Measurements from ENCODE around the gene HOXD13. TPM values are rescaled to one million over a fixed set of nuclear protein-coding genes. Genes with fewer than 3 reads are reported as not detected.
A peak's percentile ranks its signal among the peaks of the same experiment; 100 is the strongest.

Gene HOXD13
- total and polyA plus RNA-seq, 2 donors (not counting 3 experiments of a cell fraction or from before 2014, with no cell fraction given): not detected

GRCh38 chr2:176136374-176137251 is 44.1 kb downstream of the HOXD13 start:
- Histone ChIP-seq H3K9me1 (replicated peaks; ENCODE audit: control insufficient read depth, extremely low read depth, insufficient read depth, low read length) (no peaks in the 10 kb centered on the region), H3K36me3 (ENCODE audit: control insufficient read depth in 2 of 2, extremely low read depth in 1 of 2, insufficient read depth in 2 of 2, low read length in 2 of 2) (no peaks in the 10 kb centered on the region), H2AFZ (ENCODE audit: low read depth, low read length) (peak overlapping the region; percentile 55), H3K4me3 (replicated peaks in 1 of 3; ENCODE audit: insufficient read depth in 1 of 3, low read depth in 1 of 3, low read length in 3 of 3) (peak overlapping the region; percentile 73 to 91 (median 86)), H3K9ac (replicated peaks; ENCODE audit: extremely low read depth, insufficient read depth, low read length) (peak overlapping the region; percentile 66), H3K4me2 (ENCODE audit: insufficient read depth, low read length) (peak overlapping the region; percentile 99), H3K9me3 (replicated peaks; ENCODE audit: control insufficient read depth, insufficient read depth, low read length) (no peaks in the 10 kb centered on the region), H3K27me3 (ENCODE audit: control insufficient read depth in 2 of 2, insufficient read depth in 2 of 2, low read length in 2 of 2) (no peaks in the 10 kb centered on the region), H4K20me1 (replicated peaks; ENCODE audit: control insufficient read depth, extremely low read depth, insufficient read depth, low read length) (no peaks in the 10 kb centered on the region), H3K27ac (ENCODE audit: insufficient read depth, low read depth, low read length) (peak overlapping the region; percentile 86), H3K79me2 (ENCODE audit: control insufficient read depth, insufficient read depth, low read length) (peaks cover 51% of the 10 kb centered on the region), H3K4me1 (ENCODE audit: control insufficient read depth, extremely low read depth, insufficient read depth, low read length) (peaks cover 55% of the 10 kb centered on the region)
- intact Hi-C loops (cut with micrococcal nuclease) (no loop called here), dilution Hi-C loops (cut with MboI; ENCODE audit: extremely low pct_ligation_motif_present, low sequenced_read_pairs) (loop anchor here (25.0 kb wide), 1 partner anchor 501 kb away; no protein-coding TSS in a partner anchor)
- FAIRE-seq: no peak
- no peak for TF ChIP-seq MYC (IDR thresholded peaks at IDR 0.05; ENCODE audit: low read depth, low read length)
- TF ChIP-seq JUN (IDR thresholded peaks at IDR 0.05; ENCODE audit: borderline replicate concordance, insufficient read depth, insufficient read length, low read depth): no peak
- TF ChIP-seq GATA2 (IDR thresholded peaks at IDR 0.05; ENCODE audit: insufficient read depth, insufficient read length, low read depth, low read length): no peak
- no peak for TF ChIP-seq EZH2 (IDR thresholded peaks at IDR 0.05; ENCODE audit: borderline replicate concordance, low read depth, low read length, severe bottlenecking)
- no peak for TF ChIP-seq FOS (IDR thresholded peaks at IDR 0.05; ENCODE audit: borderline replicate concordance, insufficient read depth, low read length)
- peak; percentile 64 for TF ChIP-seq MAX (IDR thresholded peaks at IDR 0.05; ENCODE audit: insufficient read depth, insufficient read length)
- no peak for TF ChIP-seq POLR2AphosphoS5 (IDR thresholded peaks at IDR 0.05; ENCODE audit: insufficient read depth, low read depth, low read length)
- TF ChIP-seq POLR2A (IDR thresholded peaks at IDR 0.05; ENCODE audit: low read depth, low read length): peak; percentile 94
- BruUV-seq (replicated peaks): no TSS peak
- DNase-seq (ENCODE audit: low read depth, low spot score): peak; percentile 79
- CTCF ChIA-PET: interaction anchor here (0.7 to 6.9 kb wide), 9 partner anchors 9 to 678 kb away, joined by 3 to 227 read pairs (median 8); no protein-coding TSS in a partner anchor
- POLR2A ChIA-PET: interaction anchor here (1.2 kb wide), 1 partner anchor 418 kb away, joined by 3 read pairs; no protein-coding TSS in a partner anchor
